ENCODE results near the gene FOXI1.
"Not testable (repeated sequence)": the region's sequence is repeated elsewhere in the genome, so short reads cannot be mapped to it uniquely, and the experiment has no call there.

The FOXI1 gene

DNA sequence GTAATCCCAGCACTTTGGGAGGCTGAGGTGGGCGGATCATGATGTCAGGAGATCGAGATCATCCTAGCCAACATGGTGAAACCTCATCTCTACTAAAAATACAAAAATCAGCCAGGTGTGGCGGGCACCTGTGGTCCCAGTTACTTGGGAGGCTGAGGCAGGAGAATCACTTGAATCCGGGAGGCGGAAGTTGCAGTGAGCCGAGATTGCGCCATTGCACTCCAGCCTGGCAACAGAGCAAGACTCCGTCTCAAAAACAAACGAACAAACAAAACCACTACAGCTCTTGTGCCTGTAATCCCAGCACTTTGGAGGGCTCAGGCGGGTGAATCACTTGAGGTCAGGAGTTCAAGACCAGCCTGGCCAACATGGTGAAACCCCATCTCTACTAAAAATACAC, 11.4 kb upstream of the FOXI1 start:
- not testable (repeated sequence) for DNase-seq

GRCh38 chr5:170095646-170096045, 10.1 kb upstream of the FOXI1 start:
- DNase-seq, result no peak

DNA sequence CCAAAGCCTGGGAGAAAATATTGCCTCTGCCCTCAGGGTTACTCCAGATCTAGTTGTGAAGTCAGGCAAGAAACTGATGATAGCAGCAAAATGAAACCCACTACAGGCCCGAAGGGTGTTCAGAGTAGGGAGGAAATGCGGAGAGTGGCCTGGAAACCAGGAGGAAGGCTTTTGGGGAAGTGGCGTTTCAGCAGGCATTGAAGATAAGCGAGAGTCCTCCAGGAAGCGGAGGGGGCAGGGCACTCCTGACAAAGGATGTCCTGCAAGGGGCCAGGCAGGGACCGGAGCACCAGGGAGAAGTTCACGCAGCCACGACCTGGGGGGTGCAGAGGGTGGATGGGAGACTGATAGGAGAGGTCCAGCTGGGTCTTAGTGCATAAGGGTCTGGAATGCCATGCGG, 7.8 kb upstream of the FOXI1 start:
- no peak for DNase-seq

- DNase-seq, result peak; percentile 16 to 33
Measured at GRCh38 chr5:170100066-170100943, 5.4 kb upstream of the FOXI1 start.

GRCh38 chr5:170103447-170103846, 2.2 kb upstream of the FOXI1 start:
- no peak for DNase-seq

- no peak for DNase-seq
Measured at GRCh38 chr5:170104299-170104698, 1.4 kb upstream of the FOXI1 start.

DNA sequence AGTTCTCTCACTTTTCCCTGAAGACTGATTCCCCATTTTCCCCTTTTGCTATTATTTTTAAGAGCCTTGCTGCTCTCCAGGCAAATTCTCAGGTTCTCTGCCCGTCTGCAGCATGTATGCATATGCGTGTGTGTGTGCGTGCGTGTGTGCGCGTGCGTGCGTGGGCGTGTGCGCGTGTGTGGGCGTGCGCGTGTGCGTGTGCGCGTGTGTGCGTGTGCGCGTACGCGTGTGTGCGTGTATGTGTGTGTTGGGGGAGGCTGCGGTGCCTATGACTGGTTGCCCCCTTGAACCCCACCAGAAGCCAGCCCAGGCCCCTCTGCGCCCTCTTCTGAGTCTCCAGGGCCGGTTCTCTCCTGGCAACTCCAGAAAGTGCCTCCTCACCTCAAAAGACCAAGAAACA, 987 bp upstream of the FOXI1 start:
- DNase-seq, result no peak

- no peak for DNase-seq
Measured at GRCh38 chr5:170107674-170108073, 2.0 kb downstream of the FOXI1 start.

DNA sequence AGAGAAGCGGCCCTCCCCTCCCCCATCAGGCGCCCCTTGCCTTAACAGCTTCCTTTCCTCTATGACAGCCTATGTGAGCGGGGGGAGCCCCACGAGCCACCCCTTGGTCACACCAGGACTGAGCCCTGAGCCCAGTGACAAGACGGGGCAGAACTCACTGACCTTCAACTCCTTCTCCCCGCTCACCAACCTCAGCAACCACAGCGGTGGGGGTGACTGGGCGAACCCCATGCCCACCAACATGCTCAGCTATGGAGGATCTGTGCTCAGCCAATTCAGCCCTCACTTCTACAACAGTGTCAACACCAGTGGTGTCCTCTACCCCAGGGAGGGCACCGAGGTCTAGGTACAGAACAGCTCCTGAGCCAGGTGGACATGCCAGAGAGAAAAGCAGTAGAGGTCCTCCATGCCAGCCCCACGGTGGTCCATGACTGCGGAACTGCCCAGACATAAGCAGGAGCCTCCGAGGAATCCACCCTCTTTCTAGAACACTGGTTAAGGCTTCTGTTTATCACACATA, 2.6 kb downstream of the FOXI1 start:
- no peak for DNase-seq

DNA sequence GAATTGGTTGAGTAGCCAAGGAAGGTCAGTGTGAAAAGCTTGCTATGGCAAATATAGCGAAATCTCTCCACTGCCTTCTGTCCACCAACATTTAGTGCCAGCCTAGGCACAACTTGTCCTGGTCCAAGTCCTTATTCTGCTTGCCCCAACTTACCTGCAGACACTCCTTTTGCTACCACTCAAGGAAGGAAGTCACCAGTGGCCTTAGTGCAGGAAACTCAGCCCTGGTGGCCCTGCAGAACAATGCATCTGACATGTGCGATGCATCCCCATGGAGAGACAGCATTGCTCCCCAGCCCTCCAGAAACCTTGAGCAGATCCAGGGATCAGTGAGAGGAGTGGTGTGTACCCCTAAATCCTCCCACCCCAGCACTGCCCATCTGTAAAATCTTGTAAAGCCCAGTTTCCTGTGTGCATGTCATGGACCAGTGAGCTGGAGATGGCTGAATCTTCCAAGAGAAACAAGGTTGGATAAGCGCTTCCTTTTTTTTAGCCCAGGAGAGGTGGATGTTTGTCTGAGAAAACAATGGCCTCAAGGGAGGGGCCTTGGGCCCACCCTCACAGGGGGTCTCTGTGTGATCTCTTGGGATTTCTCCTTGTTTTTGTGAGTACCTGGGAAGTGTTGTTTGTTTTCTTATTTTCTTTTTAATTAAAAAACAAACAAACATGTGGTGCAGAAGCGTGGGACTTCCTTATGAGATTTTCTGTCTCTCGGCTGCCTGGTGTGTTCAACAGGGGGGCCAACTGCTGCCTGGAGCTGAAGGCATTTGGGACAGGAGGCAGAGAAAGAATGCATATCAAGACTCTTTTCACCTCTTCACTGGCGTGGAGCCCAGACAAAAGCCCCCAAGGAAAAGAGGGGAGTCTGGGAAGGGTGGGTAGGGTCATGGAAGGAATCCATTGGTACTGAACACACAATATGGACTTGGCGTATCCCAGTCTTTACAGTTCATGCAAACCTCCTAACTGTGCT, 3.6 kb downstream of the FOXI1 start:
- no peak for DNase-seq

DNA sequence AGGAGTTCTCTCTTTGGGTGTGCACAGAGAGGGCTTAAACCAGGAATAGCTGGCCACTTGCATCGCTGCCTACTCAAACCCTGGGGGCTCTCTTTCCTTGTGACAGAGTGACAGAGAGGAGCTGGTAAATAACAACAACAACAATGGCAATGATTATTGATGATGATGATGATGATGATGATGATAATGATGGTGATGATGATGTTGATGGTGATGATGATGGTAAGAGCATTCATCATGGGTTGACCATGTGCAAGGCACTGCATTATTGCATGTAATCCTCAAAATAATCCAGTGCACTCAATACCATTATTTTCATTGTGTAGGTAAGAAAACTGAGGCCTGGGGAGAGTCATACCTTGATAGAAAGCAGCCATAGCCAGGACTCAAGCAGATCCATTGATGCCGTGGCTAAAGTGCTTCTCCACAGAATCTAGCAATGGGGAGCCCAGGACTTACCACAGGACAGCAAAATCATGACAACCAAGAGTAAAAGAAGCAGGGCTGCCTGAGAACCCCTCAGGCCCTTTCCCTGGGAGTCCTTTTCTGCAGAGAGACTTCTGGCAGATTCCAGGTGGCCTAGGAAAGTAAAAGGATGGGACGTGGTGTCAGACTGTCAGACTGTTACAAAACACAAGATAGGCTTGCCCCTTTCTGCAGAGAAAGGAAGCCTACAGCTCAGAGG, 4.8 kb downstream of the FOXI1 start:
- no peak for DNase-seq

DNA sequence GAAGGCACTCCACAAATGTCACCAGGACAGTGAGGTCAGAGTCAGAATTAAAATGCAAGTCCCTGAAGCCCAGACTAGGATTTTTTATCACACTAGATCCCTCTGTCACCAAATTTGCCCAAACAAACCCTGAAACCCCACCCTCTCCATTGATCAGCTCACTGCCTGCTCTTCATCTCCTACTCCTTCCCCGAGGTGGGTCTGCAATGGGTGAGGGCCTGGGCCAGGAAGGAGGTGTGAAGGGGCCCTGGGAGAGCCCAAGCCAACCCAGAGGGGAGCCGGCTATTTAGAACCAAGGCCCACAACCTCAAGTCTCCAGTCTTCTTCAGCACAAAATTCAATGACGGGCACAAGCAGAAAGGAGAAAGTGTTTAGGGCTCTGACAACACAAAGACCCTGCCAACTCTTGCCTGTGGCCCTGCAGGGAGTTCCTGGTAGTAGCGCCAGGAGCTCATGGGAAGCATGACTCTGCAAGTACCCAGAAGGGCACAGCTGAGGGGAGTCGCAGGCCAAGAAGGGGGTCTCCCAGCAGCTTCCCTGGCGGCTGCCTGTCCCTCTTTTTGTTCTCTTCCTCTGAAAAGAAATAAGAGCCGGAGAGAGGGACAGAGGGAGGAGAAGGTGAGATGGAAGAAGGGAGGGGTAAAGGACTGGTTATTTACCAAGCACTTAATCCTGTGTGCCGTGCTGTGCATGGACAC, 5.5 kb downstream of the FOXI1 start:
- DNase-seq, result no peak

- no peak for DNase-seq
Measured at GRCh38 chr5:170112876-170113521, 7.3 kb downstream of the FOXI1 start.

- DNase-seq, result no peak
Measured at GRCh38 chr5:170113522-170113900, 7.8 kb downstream of the FOXI1 start.

GRCh38 chr5:170114271-170114670, 8.6 kb downstream of the FOXI1 start:
- DNase-seq, result no peak

DNA sequence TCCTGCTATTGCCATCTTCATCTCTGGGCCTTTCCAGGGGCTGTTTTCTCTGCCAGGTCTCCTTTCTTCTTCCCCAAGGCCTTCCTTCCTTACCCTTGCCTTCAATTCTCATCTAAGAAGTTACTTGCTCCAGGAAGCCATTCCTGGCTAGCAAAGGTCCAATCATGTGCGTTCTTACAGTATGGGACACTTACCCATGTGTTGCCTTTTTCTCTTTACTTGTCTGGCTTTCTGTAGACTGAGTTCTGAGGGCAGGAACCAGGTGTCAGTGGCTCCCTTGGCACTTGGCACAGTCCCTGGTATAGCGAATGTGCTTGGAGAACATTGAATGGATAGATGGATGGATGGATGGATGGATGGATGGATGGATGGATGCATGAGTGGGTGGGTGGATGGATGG, 10.2 kb downstream of the FOXI1 start:
- DNase-seq, result no peak

GRCh38 chr5:170117736-170118135, 12.0 kb downstream of the FOXI1 start:
- no peak for DNase-seq

DNA sequence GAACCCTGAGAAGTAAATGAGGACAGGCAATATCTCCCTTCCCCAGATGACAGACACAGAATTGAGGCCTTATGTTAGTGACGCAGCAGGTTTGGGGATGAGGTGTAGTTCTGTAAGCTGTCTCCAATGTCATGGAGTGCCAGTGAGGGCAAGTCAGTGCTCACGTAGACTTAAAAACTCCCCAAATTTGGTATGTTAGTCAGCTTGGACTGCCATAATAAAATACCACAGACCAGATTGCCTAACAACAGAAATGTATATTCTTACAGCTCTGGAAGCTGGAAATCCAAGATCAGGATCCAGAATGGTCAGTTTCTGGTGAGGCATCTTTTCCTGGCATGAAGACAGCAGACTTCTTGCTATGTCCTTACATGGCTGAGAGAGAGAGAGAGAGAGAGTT, 14.9 kb downstream of the FOXI1 start:
- DNase-seq, result no peak

DNA sequence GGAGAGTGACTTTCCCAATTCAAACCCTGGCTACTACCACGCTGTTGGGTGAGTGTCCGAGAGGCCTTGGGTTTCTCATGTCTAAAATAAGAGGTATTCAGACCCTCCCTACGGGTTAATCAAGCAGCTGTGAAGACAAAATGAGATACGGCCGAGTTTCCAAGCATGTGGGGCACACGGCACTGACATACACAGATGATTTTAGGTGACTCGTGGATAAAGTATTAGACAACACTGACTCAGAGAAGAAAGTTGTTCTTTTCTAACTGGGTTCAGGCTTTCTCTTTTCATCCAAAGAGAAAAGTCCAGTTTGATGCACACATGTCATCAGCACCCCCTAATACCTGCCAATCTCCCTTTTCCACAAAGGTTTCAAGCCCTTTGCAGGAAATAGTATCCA, 15.6 kb downstream of the FOXI1 start:
- DNase-seq, result no peak

DNA sequence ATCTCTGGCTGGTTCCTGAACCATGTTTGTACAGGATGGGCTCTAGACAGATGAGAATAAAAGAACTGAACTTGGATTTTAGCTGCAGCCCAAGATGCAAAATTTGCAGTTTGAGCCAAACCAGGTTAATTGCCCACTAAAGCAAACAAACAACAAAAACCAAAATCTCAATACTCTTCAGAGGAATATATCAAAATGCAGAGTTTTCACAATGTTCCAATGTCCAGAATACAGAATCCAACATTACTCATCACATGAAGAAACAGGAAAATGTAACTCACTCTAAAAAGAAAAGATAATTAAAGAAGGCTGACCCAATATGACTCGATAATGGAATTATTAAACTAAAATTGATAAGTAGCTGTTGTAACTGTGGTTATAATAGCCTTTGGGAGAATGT, 20.4 kb downstream of the FOXI1 start:
- no peak for DNase-seq

DNA sequence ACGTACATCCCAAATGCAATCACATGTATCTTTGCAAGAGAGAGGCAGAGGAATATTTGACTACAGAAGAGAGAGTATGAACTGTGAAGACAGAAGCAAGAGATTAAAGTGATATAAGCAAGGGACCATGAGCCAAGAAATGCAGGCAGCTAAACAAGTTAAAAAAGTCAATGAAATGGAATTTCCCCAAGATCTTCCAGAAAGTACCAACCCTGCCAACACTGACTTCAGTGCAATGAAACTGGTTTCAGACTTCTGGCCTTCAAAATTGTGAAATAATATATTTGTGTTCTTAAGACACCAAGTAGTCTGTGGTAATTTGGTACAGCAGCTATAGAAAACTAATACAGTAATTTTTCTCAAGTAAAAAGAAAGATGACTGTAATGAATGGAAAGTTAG, 20.9 kb downstream of the FOXI1 start:
- DNase-seq, result no peak

DNA sequence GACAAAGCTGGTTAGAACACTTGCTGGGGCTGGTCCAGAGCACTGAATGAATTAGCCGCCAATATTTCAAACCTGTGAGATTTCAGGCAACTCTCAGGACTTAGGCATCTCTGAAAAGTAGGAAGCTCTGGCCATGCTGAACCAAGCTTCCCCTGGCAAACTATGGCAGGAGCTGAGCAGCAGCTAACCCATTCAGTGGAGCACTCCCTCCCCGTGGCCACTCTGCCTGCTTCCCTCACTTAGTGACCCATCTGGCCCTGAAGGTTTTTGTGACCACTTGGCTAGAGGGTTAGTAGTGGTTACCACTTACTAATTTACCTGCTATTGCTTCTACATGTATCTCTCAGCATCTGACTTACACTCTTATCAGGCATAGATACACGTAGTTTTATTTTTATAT, 25.5 kb downstream of the FOXI1 start:
- DNase-seq, result no peak

Data from NCI-H187 (cell line).